Uterus (tissue), 2 donors: ENCODE measurements around the gene RAB18.

ENCODE experiments used
- CTCF ChIP-seq, 4 experiments: fragments of 200-600 bp in 2 of 4; fragments of 450-650 bp in 2 of 4; sonication (generic) in 2 of 4; IDR thresholded peaks; one replicate each; pipeline ENCODE4 v1.5.1; 2016 to 2019; ENCODE audit warnings: antibody characterized with exemption in 4 of 4, mild to moderate bottlenecking in 2 of 4, moderate library complexity in 1 of 4
- POLR2A ChIP-seq, 2 donors: fragments of 450-650 bp; IDR thresholded peaks; one replicate each; pipeline ENCODE4 v1.6.1; 2016; ENCODE audit warnings: antibody characterized with exemption in 2 of 2, mild to moderate bottlenecking in 1 of 2, moderate library complexity in 1 of 2

DNA sequence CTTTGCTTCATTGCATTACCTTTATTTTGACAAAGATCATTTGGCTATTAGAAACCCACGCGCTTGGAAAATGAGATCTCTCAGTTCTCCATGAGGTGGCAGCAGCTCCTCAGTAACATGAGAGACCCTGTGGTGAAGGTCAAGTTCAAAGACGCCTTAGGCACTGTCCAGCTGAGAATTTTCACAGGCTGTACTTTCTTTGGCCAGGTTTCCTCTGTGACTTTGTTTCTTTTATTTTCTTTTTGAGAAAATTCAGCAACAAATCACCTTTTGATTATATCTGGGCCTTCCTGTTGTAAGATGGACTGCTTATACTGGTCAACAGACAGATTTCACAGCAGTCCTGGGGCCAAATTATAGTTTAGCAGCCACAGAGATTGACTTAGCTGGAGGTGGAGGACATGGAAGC is 54.5 kb downstream of the RAB18 start:
- TF ChIP-seq POLR2A (IDR thresholded peaks at IDR 0.05): no peak
- peak; percentile 63 to 70 (median 64) for TF ChIP-seq CTCF (IDR thresholded peaks at IDR 0.05)
